Stimulated activated naive B cell treated with anti-CD40 and anti-IgM and Interleukin-4, amounts not matched to agents 10 μg/mL and 1 μg/mL and 100 μg/mL, for 72 hours (primary cell): ENCODE data around the gene PRRT3.

Experiments used
- ATAC-seq, 2 donors: fragments of 150-1000 bp; cut with Tn5 transposase; replicated peaks; 2 replicates each; pipeline ENCODE4 v1.10.0; 2021; ENCODE audit warnings: moderate library complexity in 1 of 2
- DNase-seq: peaks from one replicate; pipeline ENCODE4 v3.0.0; 2021
- H3K27ac Mint-ChIP-seq: one replicate; pipeline ENCODE4 v1.8.0; 2022; ENCODE audit warnings: mild to moderate bottlenecking, mixed read lengths
- H3K27me3 Mint-ChIP-seq, 2 donors: one replicate each; pipeline ENCODE4 v1.8.0; 2022; ENCODE audit warnings: mixed read lengths in 2 of 2
- H3K36me3 Mint-ChIP-seq, 2 donors: one replicate each; pipeline ENCODE4 v1.8.0; 2022; ENCODE audit warnings: mixed read lengths in 2 of 2, mild to moderate bottlenecking in 1 of 2
- H3K4me1 Mint-ChIP-seq, 2 donors: one replicate each; pipeline ENCODE4 v1.8.0; 2022; ENCODE audit warnings: mixed read lengths in 2 of 2, mild to moderate bottlenecking in 1 of 2
- H3K4me3 Mint-ChIP-seq, 2 donors: one replicate each; pipeline ENCODE4 v1.8.0; 2022; ENCODE audit warnings: mild to moderate bottlenecking in 2 of 2, mixed read lengths in 2 of 2, moderate library complexity in 1 of 2
- H3K9me3 Mint-ChIP-seq, 2 donors: one replicate each; pipeline ENCODE4 v1.8.0; 2022; ENCODE audit warnings: mixed read lengths in 2 of 2, mild to moderate bottlenecking in 1 of 2

PRRT3 gene

GRCh38 chr3:9917820-9918219 lies 34.4 kb downstream of the PRRT3 start:
- ATAC-seq (no peak), DNase-seq (no peak)
- H3K4me1 Mint-ChIP-seq, result peaks cover 13 to 23% of the 10 kb centered on the region in 2 donors
- no peaks in the 10 kb centered on the region for H3K9me3 Mint-ChIP-seq
- H3K36me3 Mint-ChIP-seq, result no peaks in the 10 kb centered on the region
- peaks cover 9 to 17% of the 10 kb centered on the region in 2 donors for H3K27me3 Mint-ChIP-seq
- H3K27ac Mint-ChIP-seq, result no peak overlapping the region
- H3K4me3 Mint-ChIP-seq, result peak overlapping the region; percentile 25 to 36

GRCh38 chr3:9916734-9917680 lies 35.2 kb downstream of the PRRT3 start, which contains the start of gene IL17RC:
IL17RC (plus strand) TSS chr3:9917098; CDS start chr3:9917316, 218 bp downstream.
- peak within 1 kb of the TSS; percentile 80 for H3K27ac Mint-ChIP-seq

GRCh38 chr3:9916346-9916733 lies 35.9 kb downstream of the PRRT3 start:
- Mint-ChIP-seq H3K4me3 (peak overlapping the region; percentile 76 to 87), H3K9me3 (no peaks in the 10 kb centered on the region), H3K4me1 (peaks cover 13 to 23% of the 10 kb centered on the region in 2 donors), H3K27ac (no peak overlapping the region), H3K36me3 (peaks cover 3% of the 10 kb centered on the region in 2 donors), H3K27me3 (peaks cover 15 to 29% of the 10 kb centered on the region in 2 donors)
- DNase-seq (no peak), ATAC-seq (no peak)

More at GRCh38 chr3:9916734-9917680, 35.2 kb downstream of the PRRT3 start, which contains the start of gene IL17RC:
- Mint-ChIP-seq H3K4me1 (peaks cover 13 to 23% of the 10 kb centered on the region in 2 donors), H3K36me3 (peaks cover 3% of the 10 kb centered on the region in 2 donors), H3K9me3 (no peaks in the 10 kb centered on the region), H3K27me3 (peaks cover 13 to 22% of the 10 kb centered on the region in 2 donors), H3K4me3 (peak within 1 kb of the TSS; percentile 82 to 87)
- DNase-seq (no peak), ATAC-seq (peak; percentile 64 to 66)

GRCh38 chr3:9915254-9916141 lies 36.7 kb downstream of the PRRT3 start:
- Mint-ChIP-seq H3K27me3 (peaks cover 18 to 31% of the 10 kb centered on the region in 2 donors), H3K4me3 (peak overlapping the region; percentile 82 to 87), H3K36me3 (peaks cover 3% of the 10 kb centered on the region in 2 donors), H3K9me3 (no peaks in the 10 kb centered on the region), H3K4me1 (peaks cover 13 to 23% of the 10 kb centered on the region in 2 donors), H3K27ac (no peak overlapping the region)
- peak; percentile 62 to 66 for ATAC-seq
- DNase-seq, result no peak

GRCh38 chr3:9914559-9915253 lies 37.5 kb downstream of the PRRT3 start:
- H3K36me3 Mint-ChIP-seq, result peaks cover 3 to 5% of the 10 kb centered on the region in 2 donors
- ATAC-seq, result peak; percentile 10 to 17
- peak overlapping the region; percentile 66 to 82 for H3K4me3 Mint-ChIP-seq

GRCh38 chr3:9914011-9914410 lies 38.2 kb downstream of the PRRT3 start:
- Mint-ChIP-seq H3K4me3 (no peak overlapping the region), H3K4me1 (peaks cover 20 to 33% of the 10 kb centered on the region in 2 donors), H3K27ac (no peak overlapping the region), H3K36me3 (peaks cover 3 to 6% of the 10 kb centered on the region in 2 donors), H3K9me3 (no peaks in the 10 kb centered on the region), H3K27me3 (peaks cover 18 to 31% of the 10 kb centered on the region in 2 donors)
- ATAC-seq, result no peak
- DNase-seq, result no peak

More at GRCh38 chr3:9914559-9915253, 37.5 kb downstream of the PRRT3 start:
- peaks cover 14 to 26% of the 10 kb centered on the region in 2 donors for H3K4me1 Mint-ChIP-seq
- H3K27me3 Mint-ChIP-seq, result peaks cover 18 to 31% of the 10 kb centered on the region in 2 donors
- no peak for DNase-seq
- no peak overlapping the region for H3K27ac Mint-ChIP-seq
- no peaks in the 10 kb centered on the region for H3K9me3 Mint-ChIP-seq

- no peak for ATAC-seq
- Mint-ChIP-seq H3K36me3 (peaks cover 3 to 6% of the 10 kb centered on the region in 2 donors), H3K4me3 (no peak overlapping the region), H3K27me3 (peaks cover 18 to 31% of the 10 kb centered on the region in 2 donors), H3K9me3 (no peaks in the 10 kb centered on the region), H3K4me1 (peaks cover 21 to 34% of the 10 kb centered on the region in 2 donors), H3K27ac (no peak overlapping the region)
- no peak for DNase-seq
These were observed 38.6 kb downstream of the PRRT3 start for GRCh38 chr3:9913601-9914000.

GRCh38 chr3:9912294-9912935 lies 39.8 kb downstream of the PRRT3 start:
- peaks cover 18 to 31% of the 10 kb centered on the region in 2 donors for H3K27me3 Mint-ChIP-seq
- H3K9me3 Mint-ChIP-seq, result no peaks in the 10 kb centered on the region
- no peak overlapping the region for H3K27ac Mint-ChIP-seq
- ATAC-seq (no peak), DNase-seq (no peak)
- H3K4me3 Mint-ChIP-seq, result no peak overlapping the region
- peaks cover 3 to 6% of the 10 kb centered on the region in 2 donors for H3K36me3 Mint-ChIP-seq
- H3K4me1 Mint-ChIP-seq, result peaks cover 21 to 34% of the 10 kb centered on the region in 2 donors

GRCh38 chr3:9911863-9912262 lies 40.3 kb downstream of the PRRT3 start:
- ATAC-seq, result no peak

GRCh38 chr3:9909221-9910013 lies 42.8 kb downstream of the PRRT3 start:
- Mint-ChIP-seq H3K27ac (no peak overlapping the region), H3K36me3 (peaks cover 3 to 6% of the 10 kb centered on the region in 2 donors), H3K9me3 (no peaks in the 10 kb centered on the region), H3K4me1 (peaks cover 8 to 11% of the 10 kb centered on the region in 2 donors), H3K27me3 (peaks cover 13 to 18% of the 10 kb centered on the region in 2 donors), H3K4me3 (no peak overlapping the region)
- peak; percentile 65 to 67 for ATAC-seq
- DNase-seq, result no peak

More at GRCh38 chr3:9911863-9912262, 40.3 kb downstream of the PRRT3 start:
- H3K27ac Mint-ChIP-seq, result no peak overlapping the region
- no peak for DNase-seq
- peaks cover 18 to 31% of the 10 kb centered on the region in 2 donors for H3K27me3 Mint-ChIP-seq
- H3K36me3 Mint-ChIP-seq, result peaks cover 3 to 6% of the 10 kb centered on the region in 2 donors
- no peak overlapping the region for H3K4me3 Mint-ChIP-seq
- H3K4me1 Mint-ChIP-seq, result peaks cover 20 to 31% of the 10 kb centered on the region in 2 donors
- no peaks in the 10 kb centered on the region for H3K9me3 Mint-ChIP-seq

- DNase-seq, result no peak
- no peak for ATAC-seq
- H3K27me3 Mint-ChIP-seq, result peaks cover 10 to 17% of the 10 kb centered on the region in 2 donors
- no peak overlapping the region for H3K4me3 Mint-ChIP-seq
- no peaks in the 10 kb centered on the region for H3K9me3 Mint-ChIP-seq
- no peak overlapping the region for H3K27ac Mint-ChIP-seq
- peaks cover 3 to 6% of the 10 kb centered on the region in 2 donors for H3K36me3 Mint-ChIP-seq
- H3K4me1 Mint-ChIP-seq, result peaks cover 10 to 14% of the 10 kb centered on the region in 2 donors
These were observed 43.9 kb downstream of the PRRT3 start for GRCh38 chr3:9908286-9908685.

GRCh38 chr3:9906480-9906879 lies 45.7 kb downstream of the PRRT3 start:
- DNase-seq (no peak), ATAC-seq (no peak)
- Mint-ChIP-seq H3K9me3 (no peaks in the 10 kb centered on the region), H3K27me3 (peaks cover 4 to 9% of the 10 kb centered on the region in 2 donors), H3K4me1 (peaks cover 14 to 26% of the 10 kb centered on the region in 2 donors), H3K4me3 (no peak overlapping the region), H3K36me3 (peaks cover 0 to 3% of the 10 kb centered on the region in 2 donors), H3K27ac (no peak overlapping the region)
